NCI-H1092 treated with DMSO at 0.1 percent for 48 hours (cell line): ENCODE measurements around the gene METTL24.

ENCODE experiments used
- DNase-seq: peaks from one replicate; lab custom pipeline; 2025; lab: John Stamatoyannopoulos, UW

METTL24 gene

GRCh38 chr6:110357664-110358552 is at the start of gene METTL24:
TSS of gene METTL24 (minus strand) at chr6:110358349. CDS start at chr6:110358272, 77 bp downstream.
- DNase-seq = no peak

GRCh38 chr6:110404607-110405006 is 46.5 kb upstream of the METTL24 start:
- DNase-seq = no peak

- DNase-seq = no peak
Measured at GRCh38 chr6:110401585-110402176, 43.5 kb upstream of the METTL24 start.

- no peak for DNase-seq
Measured at GRCh38 chr6:110400208-110400607, 42.1 kb upstream of the METTL24 start.

- peak; percentile 37 for DNase-seq
Measured at GRCh38 chr6:110399219-110400071, 41.3 kb upstream of the METTL24 start.

GRCh38 chr6:110398778-110399177 is 40.6 kb upstream of the METTL24 start:
- no peak for DNase-seq

- DNase-seq = no peak
Measured at GRCh38 chr6:110395221-110395620, 37.1 kb upstream of the METTL24 start.

GRCh38 chr6:110394409-110394808 is 36.3 kb upstream of the METTL24 start:
- DNase-seq = no peak

GRCh38 chr6:110392727-110393126 is 34.6 kb upstream of the METTL24 start:
- DNase-seq = no peak

- no peak for DNase-seq
Measured at GRCh38 chr6:110390404-110390803, 32.3 kb upstream of the METTL24 start.

- DNase-seq = no peak
Measured at GRCh38 chr6:110389689-110390382, 31.7 kb upstream of the METTL24 start.

- no peak for DNase-seq
Measured at GRCh38 chr6:110387986-110388385, 29.8 kb upstream of the METTL24 start.

- no peak for DNase-seq
Measured at GRCh38 chr6:110385458-110385863, 27.3 kb upstream of the METTL24 start.

- no peak for DNase-seq
Measured at GRCh38 chr6:110378552-110378951, 20.4 kb upstream of the METTL24 start.

- DNase-seq = no peak
Measured at GRCh38 chr6:110369066-110369465, 10.9 kb upstream of the METTL24 start.

GRCh38 chr6:110368284-110368683 is 10.1 kb upstream of the METTL24 start:
- no peak for DNase-seq

- DNase-seq = no peak
Measured at GRCh38 chr6:110367825-110368224, 9.7 kb upstream of the METTL24 start.

- DNase-seq = no peak
Measured at GRCh38 chr6:110366975-110367374, 8.8 kb upstream of the METTL24 start.

- no peak for DNase-seq
Measured at GRCh38 chr6:110366256-110366655, 8.1 kb upstream of the METTL24 start.

- DNase-seq = no peak
Measured at GRCh38 chr6:110364364-110365105, 6.4 kb upstream of the METTL24 start.

- DNase-seq = no peak
Measured at GRCh38 chr6:110363748-110364147, 5.6 kb upstream of the METTL24 start.
